ENCODE data around the gene SCRN2.

Gene SCRN2

DNA sequence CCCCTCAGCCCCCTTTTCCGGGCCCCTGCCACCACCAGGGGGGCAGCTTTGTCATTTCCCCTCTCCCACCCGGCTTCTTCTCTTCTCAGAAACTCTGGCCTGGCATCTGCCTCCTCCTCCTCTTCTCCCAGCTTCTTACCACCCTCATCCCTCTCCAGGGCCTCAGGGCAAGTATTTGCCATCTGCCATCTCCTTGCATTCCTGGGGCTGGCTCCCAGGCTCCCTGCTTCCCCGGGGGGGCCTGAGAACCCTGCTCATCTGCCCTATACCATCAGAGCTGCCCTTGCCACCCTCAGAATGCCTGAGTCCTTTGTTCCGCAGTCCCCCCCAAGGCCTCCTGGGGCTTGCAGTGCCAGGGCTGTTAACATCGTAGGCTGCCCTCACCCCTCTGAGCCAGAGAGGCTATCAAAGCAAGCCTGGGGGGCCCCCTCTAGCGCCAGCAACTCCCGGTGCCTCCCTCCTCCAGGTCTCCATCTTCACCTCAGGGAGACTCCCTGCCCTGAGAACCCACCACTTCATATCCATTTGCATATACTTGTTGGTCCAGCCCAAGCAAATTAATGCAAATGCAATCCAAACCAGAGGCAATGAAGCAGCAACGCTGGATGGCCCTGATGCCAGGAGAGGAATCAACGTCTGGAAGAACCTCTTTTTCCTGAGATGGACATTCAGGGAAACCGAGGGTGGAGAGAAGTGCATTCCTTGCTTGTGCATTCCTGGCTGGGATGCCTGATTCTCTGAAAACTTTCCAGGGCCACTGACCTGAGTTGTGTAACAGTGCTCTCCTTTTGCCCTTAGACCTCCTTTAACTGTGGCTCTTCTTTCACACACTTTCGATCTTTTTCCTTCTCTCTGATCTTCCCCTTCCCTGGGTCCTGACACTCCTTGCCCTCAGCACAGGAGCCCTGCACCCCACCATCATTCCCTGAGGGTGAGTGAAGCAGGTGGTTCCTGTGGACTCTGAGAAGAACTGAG is 34.2 kb upstream of the SCRN2 start:
- TF ChIP-seq, protein P1, sequence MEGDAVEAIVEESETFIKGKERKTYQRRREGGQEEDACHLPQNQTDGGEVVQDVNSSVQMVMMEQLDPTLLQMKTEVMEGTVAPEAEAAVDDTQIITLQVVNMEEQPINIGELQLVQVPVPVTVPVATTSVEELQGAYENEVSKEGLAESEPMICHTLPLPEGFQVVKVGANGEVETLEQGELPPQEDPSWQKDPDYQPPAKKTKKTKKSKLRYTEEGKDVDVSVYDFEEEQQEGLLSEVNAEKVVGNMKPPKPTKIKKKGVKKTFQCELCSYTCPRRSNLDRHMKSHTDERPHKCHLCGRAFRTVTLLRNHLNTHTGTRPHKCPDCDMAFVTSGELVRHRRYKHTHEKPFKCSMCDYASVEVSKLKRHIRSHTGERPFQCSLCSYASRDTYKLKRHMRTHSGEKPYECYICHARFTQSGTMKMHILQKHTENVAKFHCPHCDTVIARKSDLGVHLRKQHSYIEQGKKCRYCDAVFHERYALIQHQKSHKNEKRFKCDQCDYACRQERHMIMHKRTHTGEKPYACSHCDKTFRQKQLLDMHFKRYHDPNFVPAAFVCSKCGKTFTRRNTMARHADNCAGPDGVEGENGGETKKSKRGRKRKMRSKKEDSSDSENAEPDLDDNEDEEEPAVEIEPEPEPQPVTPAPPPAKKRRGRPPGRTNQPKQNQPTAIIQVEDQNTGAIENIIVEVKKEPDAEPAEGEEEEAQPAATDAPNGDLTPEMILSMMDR (conservative IDR thresholded peaks at IDR 0.05; ENCODE audit: control insufficient read depth, insufficient read depth, low read depth, low read length), result no peak
- H3K4me3 ChIP-seq (ENCODE audit: control insufficient read depth, low read depth, low read length), result no peak overlapping the region

GRCh38 chr17:47873200-47874090 is 32.4 kb upstream of the SCRN2 start:
- TF ChIP-seq, protein P1 (conservative IDR thresholded peaks at IDR 0.05; ENCODE audit: control insufficient read depth, insufficient read depth, low read depth, low read length), result no peak
- no peak overlapping the region for H3K4me3 ChIP-seq (ENCODE audit: control insufficient read depth, low read depth, low read length)
- DNase-seq (ENCODE audit: low read depth), result no peak

More for the DNA sequence above, 34.2 kb upstream of the SCRN2 start:
- DNase-seq (ENCODE audit: low read depth), result no peak

DNA sequence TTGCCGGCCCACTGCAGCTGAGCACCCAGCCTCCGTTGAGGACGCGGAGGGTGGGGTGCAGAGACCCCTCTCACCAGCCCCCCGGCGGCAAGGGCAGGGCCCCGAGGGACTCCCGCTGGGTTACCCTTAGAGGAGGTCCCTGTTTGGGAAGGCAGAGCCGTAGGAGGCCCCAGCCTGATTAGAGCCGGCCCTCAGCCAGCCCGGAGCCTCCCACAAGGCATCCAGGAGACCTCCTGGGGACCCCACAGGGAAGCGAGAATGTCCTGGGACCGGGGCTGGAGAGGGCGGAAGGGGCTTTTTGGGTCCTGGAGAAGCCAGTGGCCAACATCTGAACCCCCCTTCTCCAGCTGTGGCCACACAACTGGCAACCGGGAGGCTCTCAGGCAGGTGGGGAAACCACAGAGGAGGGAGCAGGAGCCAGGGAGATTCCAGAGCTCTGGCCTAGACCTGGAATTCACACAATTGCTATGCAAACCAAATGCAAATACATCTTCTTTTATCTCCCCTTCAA is 31.6 kb upstream of the SCRN2 start:
- no peak overlapping the region for H3K4me3 ChIP-seq (ENCODE audit: control insufficient read depth, low read depth, low read length)
- no peak for DNase-seq (ENCODE audit: low read depth)
- TF ChIP-seq, protein P1 (conservative IDR thresholded peaks at IDR 0.05; ENCODE audit: control insufficient read depth, insufficient read depth, low read depth, low read length), result no peak

GRCh38 chr17:47872019-47872650 is 31.1 kb upstream of the SCRN2 start:
- TF ChIP-seq, protein P1 (conservative IDR thresholded peaks at IDR 0.05; ENCODE audit: control insufficient read depth, insufficient read depth, low read depth, low read length), result no peak
- H3K4me3 ChIP-seq (ENCODE audit: control insufficient read depth, low read depth, low read length), result no peak overlapping the region
- DNase-seq (ENCODE audit: low read depth), result no peak

GRCh38 chr17:47871048-47871447 is 30.0 kb upstream of the SCRN2 start:
- TF ChIP-seq, protein P1 (conservative IDR thresholded peaks at IDR 0.05; ENCODE audit: control insufficient read depth, insufficient read depth, low read depth, low read length), result no peak
- no peak for DNase-seq (ENCODE audit: low read depth)
- no peak overlapping the region for H3K4me3 ChIP-seq (ENCODE audit: control insufficient read depth, low read depth, low read length)

DNA sequence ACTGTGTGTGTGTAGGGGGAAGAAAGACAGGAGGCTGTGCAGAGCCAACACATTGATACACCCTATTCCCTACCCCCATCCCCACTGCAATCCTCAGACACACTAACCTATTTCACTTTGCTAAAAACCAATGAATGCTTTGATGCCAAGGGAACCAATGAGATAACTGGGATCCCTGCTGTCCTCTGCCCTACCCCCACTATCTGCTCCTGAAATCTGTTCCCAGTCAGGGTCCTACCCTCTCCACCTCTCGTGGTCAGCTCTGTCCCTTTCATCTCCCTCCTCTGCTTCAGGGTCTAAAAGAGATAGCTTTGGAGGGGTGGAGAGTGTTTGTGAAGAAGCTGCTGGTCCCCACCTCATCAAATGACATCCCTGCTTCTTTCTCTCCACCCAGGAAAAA is 29.0 kb upstream of the SCRN2 start:
- H3K4me3 ChIP-seq (ENCODE audit: control insufficient read depth, low read depth, low read length), result no peak overlapping the region
- TF ChIP-seq, protein P1 (conservative IDR thresholded peaks at IDR 0.05; ENCODE audit: control insufficient read depth, insufficient read depth, low read depth, low read length), result no peak

More for the DNA sequence above, 29.0 kb upstream of the SCRN2 start:
- DNase-seq (ENCODE audit: low read depth), result no peak
